GM21360 (cell line): ENCODE measurements around the gene TLR7.

Experiments
- ATAC-seq: cut with Tn5 transposase; IDR thresholded peaks from one replicate; pipeline ENCODE4 v1.9.1; 2021; ENCODE audit warnings: mild to moderate bottlenecking, moderate library complexity; ENCODE audit not compliant: unreplicated experiment

TLR7 gene

DNA sequence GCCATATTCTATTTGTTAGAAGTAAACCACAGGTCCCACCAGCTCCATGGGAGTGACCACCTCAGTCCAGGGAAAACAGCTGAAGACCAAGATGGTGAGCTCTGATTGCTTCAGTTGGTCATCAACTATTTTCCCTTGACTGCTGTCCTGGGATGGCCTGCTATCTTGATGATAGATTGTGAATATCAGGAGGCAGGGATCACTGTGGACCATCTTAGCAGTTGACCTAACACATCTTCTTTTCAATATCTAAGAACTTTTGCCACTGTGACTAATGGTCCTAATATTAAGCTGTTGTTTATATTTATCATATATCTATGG is 55.7 kb downstream of the TLR7 start:
- ATAC-seq = no peak

DNA sequence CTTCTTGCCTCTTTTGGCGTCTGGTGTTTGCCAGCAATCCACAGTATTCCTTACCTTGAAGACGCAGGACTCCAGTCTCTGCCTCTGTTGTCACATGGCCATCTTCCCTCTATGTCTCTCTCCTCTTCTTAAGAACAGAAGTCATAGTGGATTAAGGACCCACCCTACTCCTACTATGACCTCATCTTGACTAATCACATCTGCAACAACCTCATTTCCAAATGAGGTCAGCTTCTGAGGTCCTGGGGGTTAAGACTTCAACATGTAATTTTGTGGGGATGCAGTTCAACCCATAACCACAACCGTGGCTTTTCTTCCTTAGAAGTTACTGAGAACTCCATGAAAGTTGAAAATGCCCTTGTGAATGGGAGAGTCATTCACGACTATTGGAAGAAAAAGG is 62.8 kb downstream of the TLR7 start:
- ATAC-seq = no peak

GRCh38 chrX:12930150-12930549 is 63.3 kb downstream of the TLR7 start:
- ATAC-seq = no peak

DNA sequence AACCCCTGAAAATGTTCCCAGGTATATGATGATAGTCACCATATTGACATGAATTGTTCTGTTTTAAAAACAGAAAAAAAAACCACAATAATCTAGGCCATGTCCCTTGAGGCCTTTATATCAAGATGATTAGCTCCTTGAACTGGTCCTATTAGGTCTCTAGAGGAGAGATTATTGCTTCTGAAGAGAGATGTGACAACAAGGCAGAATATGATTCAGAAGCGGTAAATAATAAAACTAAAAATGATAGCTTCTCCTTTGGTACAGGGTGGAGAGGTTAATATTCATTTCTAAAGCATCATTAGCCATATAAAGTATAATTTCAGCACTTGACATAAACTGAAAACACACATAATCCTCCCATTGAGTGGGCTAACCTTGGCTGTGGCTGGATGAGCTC is 65.4 kb downstream of the TLR7 start:
- no peak for ATAC-seq

DNA sequence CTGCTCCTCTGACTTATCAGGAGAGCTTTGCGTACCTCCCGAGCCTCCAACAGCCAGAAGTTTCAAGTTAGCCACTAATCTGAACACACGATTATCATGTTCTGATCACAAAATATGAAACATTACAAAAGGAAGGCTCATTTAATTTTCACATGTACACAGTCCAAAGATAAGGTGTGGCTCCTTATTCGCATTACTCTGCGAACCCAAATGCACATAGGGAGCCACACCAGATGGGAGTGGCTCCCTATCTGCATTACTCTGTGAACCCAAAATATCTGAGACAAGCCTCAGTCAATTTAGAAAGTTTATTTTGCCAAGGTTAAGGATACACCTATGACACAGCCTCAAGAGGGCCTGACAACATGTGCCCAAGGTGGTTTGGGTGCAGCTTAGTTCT is 68.0 kb downstream of the TLR7 start:
- no peak for ATAC-seq

- no peak for ATAC-seq
These were observed 70.1 kb downstream of the TLR7 start for GRCh38 chrX:12936947-12937346.
